ENCODE measurements around the gene ANKRD27. TPM values are rescaled to one million over a fixed set of nuclear protein-coding genes. Genes with fewer than 3 reads are reported as not detected.
A peak's percentile ranks its signal among the peaks of the same experiment; 100 is the strongest.
"Not testable (repeated sequence)": the region's sequence is repeated elsewhere in the genome, so short reads cannot be mapped to it uniquely, and the experiment has no call there.

Gene ANKRD27
- total RNA-seq, 4 donors from 2014 or later, result 26.4 to 36.2 (median 30.8) TPM

GRCh38 chr19:32702010-32702409 is 27.0 kb upstream of the ANKRD27 start:
- Histone ChIP-seq H3K27me3 (no peaks in the 10 kb centered on the region), H3K9me3 (peaks cover 10% of the 10 kb centered on the region), H3K4me3 (no peak overlapping the region), H3K4me1 (peaks cover 2% of the 10 kb centered on the region), H3K36me3 (peaks cover 35% of the 10 kb centered on the region), H3K27ac (no peak overlapping the region)
- 94% methylated on average over 5 of the region's 5 CpGs for WGBS
- TF ChIP-seq POLR2A (IDR thresholded peaks at IDR 0.05) (no peak), EP300 (IDR thresholded peaks at IDR 0.05) (no peak), CTCF (IDR thresholded peaks at IDR 0.05) (no peak), POLR2AphosphoS5 (IDR thresholded peaks at IDR 0.05) (no peak)
- DNase-seq (ENCODE audit: low spot score in 2 of 2), result peak in 1 of 2 donors; percentile 11

- Histone ChIP-seq H3K36me3 (peaks cover 29% of the 10 kb centered on the region), H3K9me3 (peaks cover 10% of the 10 kb centered on the region), H3K4me1 (peaks cover 18% of the 10 kb centered on the region)
- WGBS, result 91% methylated on average over 7 of the region's 7 CpGs
- H3K27ac ChIP-seq; DNase-seq (ENCODE audit: low spot score in 2 of 2); H3K4me3 ChIP-seq; H3K27me3 ChIP-seq: not testable (repeated sequence)
Measured at GRCh38 chr19:32700129-32700528, 25.1 kb upstream of the ANKRD27 start.

- H3K4me3 ChIP-seq; H3K9me3 ChIP-seq; H3K27ac ChIP-seq; DNase-seq (ENCODE audit: low spot score in 2 of 2); H3K27me3 ChIP-seq: not testable (repeated sequence)
- Histone ChIP-seq H3K36me3 (peaks cover 15% of the 10 kb centered on the region), H3K4me1 (peaks cover 45% of the 10 kb centered on the region)
- 88% methylated on average over 3 of the region's 3 CpGs for WGBS
Measured at GRCh38 chr19:32696771-32697170, 21.8 kb upstream of the ANKRD27 start.

GRCh38 chr19:32695506-32695905 is 20.5 kb upstream of the ANKRD27 start:
- peaks cover 56% of the 10 kb centered on the region for H3K4me1 ChIP-seq
- 67% methylated on average over 6 of the region's 6 CpGs for WGBS
- H3K36me3 ChIP-seq, result peaks cover 15% of the 10 kb centered on the region
- H3K9me3 ChIP-seq; H3K27ac ChIP-seq; DNase-seq (ENCODE audit: low spot score in 2 of 2); H3K27me3 ChIP-seq; H3K4me3 ChIP-seq: not testable (repeated sequence)

GRCh38 chr19:32694851-32695250 is 19.9 kb upstream of the ANKRD27 start:
- 41% methylated on average over 2 of the region's 2 CpGs for WGBS
- Histone ChIP-seq H3K36me3 (peaks cover 12% of the 10 kb centered on the region), H3K4me3 (peak overlapping the region; percentile 80), H3K4me1 (peaks cover 60% of the 10 kb centered on the region)
- not testable (repeated sequence) for H3K27ac ChIP-seq; H3K9me3 ChIP-seq; H3K27me3 ChIP-seq; DNase-seq (ENCODE audit: low spot score in 2 of 2)

- Histone ChIP-seq H3K4me3 (peak overlapping the region; percentile 80), H3K4me1 (peaks cover 60% of the 10 kb centered on the region)
- WGBS, result 41% methylated on average over 2 of the region's 2 CpGs
- H3K36me3 ChIP-seq; H3K27me3 ChIP-seq; DNase-seq (ENCODE audit: low spot score in 2 of 2); H3K27ac ChIP-seq; H3K9me3 ChIP-seq: not testable (repeated sequence)
Measured at GRCh38 chr19:32694316-32694715, 19.3 kb upstream of the ANKRD27 start.

GRCh38 chr19:32693151-32694108 is 18.4 kb upstream of the ANKRD27 start:
- Histone ChIP-seq H3K4me1 (peaks cover 60% of the 10 kb centered on the region), H3K4me3 (peak overlapping the region; percentile 80), H3K27ac (peak overlapping the region; percentile 46)
- not testable (repeated sequence) for H3K27me3 ChIP-seq; DNase-seq (ENCODE audit: low spot score in 2 of 2); H3K36me3 ChIP-seq; H3K9me3 ChIP-seq
- WGBS, result 89% methylated on average over 19 of the region's 20 CpGs

- no peak for DNase-seq (ENCODE audit: low spot score in 2 of 2)
- Histone ChIP-seq H3K4me3 (peak overlapping the region; percentile 80), H3K27me3 (no peaks in the 10 kb centered on the region), H3K9me3 (no peaks in the 10 kb centered on the region), H3K4me1 (peaks cover 60% of the 10 kb centered on the region), H3K27ac (peak overlapping the region; percentile 93), H3K36me3 (no peaks in the 10 kb centered on the region)
- 11% methylated on average over 6 of the region's 7 CpGs for WGBS
- TF ChIP-seq POLR2A (IDR thresholded peaks at IDR 0.05) (no peak), EP300 (IDR thresholded peaks at IDR 0.05) (no peak), POLR2AphosphoS5 (IDR thresholded peaks at IDR 0.05) (no peak), CTCF (IDR thresholded peaks at IDR 0.05) (no peak)
Measured at GRCh38 chr19:32692727-32693061, 17.7 kb upstream of the ANKRD27 start.

All from suprapubic skin (tissue), 4 donors.